WTC11 (cell line): ENCODE measurements around the gene PADI1.

Experiments used
- ATF2 ChIP-seq: sonication (generic); formaldehyde crosslinking; IDR thresholded peaks from 2 replicates; pipeline ENCODE4 v1.8.1; 2022; ENCODE audit warnings: low read depth, missing genetic modification reagents, borderline replicate concordance
- CTCF ChIP-seq: fragments of 200-600 bp; IDR thresholded peaks from 2 replicates; pipeline ENCODE4 v1.8.0; 2022; ENCODE audit warnings: antibody characterized with exemption
- FOXJ3 ChIP-seq: sonication (generic); formaldehyde crosslinking; IDR thresholded peaks from 2 replicates; pipeline ENCODE4 v1.9.0; 2021; ENCODE audit warnings: missing genetic modification reagents, mild to moderate bottlenecking, borderline replicate concordance
- PRDM15 ChIP-seq: sonication (generic); formaldehyde crosslinking; IDR thresholded peaks from 2 replicates; pipeline ENCODE4 v1.8.0; 2022; ENCODE audit warnings: missing genetic modification reagents
- SMAD4 ChIP-seq: sonication (generic); formaldehyde crosslinking; IDR thresholded peaks from 2 replicates; pipeline ENCODE4 v1.8.0; 2022; ENCODE audit warnings: mild to moderate bottlenecking, missing genetic modification reagents
- SP1 ChIP-seq: sonication (generic); formaldehyde crosslinking; conservative IDR thresholded peaks from 2 replicates; pipeline ENCODE4 v1.8.1; 2022; ENCODE audit warnings: missing genetic modification reagents
- TEAD1 ChIP-seq: sonication (generic); formaldehyde crosslinking; IDR thresholded peaks from 2 replicates; pipeline ENCODE4 v1.8.0; 2022; ENCODE audit warnings: mild to moderate bottlenecking, missing genetic modification reagents
- ZNF416 ChIP-seq: fragments of 250-450 bp; sonication (Bioruptor Pico); IDR thresholded peaks from 2 replicates; pipeline ENCODE4 v1.9.0; 2021; ENCODE audit warnings: mild to moderate bottlenecking, inconsistent platforms

- TF ChIP-seq CTCF (no peak), PRDM15 (CRISPR knock-in tag) (no peak), ATF2 (CRISPR knock-in tag) (no peak), ZNF416 (CRISPR knock-in tag) (no peak), FOXJ3 (CRISPR knock-in tag) (no peak), TEAD1 (CRISPR knock-in tag) (no peak), SMAD4 (CRISPR knock-in tag) (no peak), SP1 (CRISPR knock-in tag) (no peak)
Measured at GRCh38 chr1:17295292-17295691, 90.4 kb downstream of the PADI1 start.
